T follicular helper cell (primary cell): ENCODE measurements around the gene PCDHB8.
"Not testable (repeated sequence)": the region's sequence is repeated elsewhere in the genome, so short reads cannot be mapped to it uniquely, and the experiment has no call there.

Experiments used
- DNase-seq: peaks from one replicate; pipeline ENCODE4 v3.0.0-alpha.2; 2020; ENCODE audit warnings: low read depth
- total RNA-seq, 2 experiments: gene quantifications; one replicate each; lab custom pipeline; 2026; lab: John Stamatoyannopoulos, UW

The PCDHB8 gene
- total RNA-seq, result 0 reads per million in 2 experiments

DNA sequence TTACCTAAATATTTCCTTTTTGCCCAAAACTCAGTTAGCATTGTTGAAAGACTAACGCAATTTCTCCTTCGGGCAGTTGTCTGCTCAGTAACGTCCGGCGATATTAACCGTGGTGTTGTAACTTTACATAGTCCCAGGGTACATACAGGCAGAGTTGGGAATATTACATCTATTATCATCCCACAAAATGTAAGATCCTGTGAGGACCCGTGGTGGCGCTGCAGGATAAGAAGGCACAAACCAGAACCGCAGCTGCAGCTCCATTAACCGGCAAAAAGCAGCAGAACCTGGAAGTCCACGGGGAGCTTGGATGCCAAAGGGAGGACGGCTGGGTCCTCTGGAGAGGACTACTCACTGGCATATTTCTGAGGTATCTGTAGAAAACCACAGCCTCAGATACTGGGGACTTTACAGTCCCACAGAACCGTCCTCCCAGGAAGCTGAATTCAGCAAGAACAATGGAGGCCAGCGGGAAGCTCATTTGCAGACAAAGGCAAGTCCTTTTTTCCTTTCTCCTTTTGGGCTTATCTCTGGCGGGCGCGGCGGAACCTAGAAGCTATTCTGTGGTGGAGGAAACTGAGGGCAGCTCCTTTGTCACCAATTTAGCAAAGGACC, at the start of gene PCDHB8:
PCDHB8 (plus strand) TSS at position 214 of the 615 bp plus-strand sequence; CDS start at position 459, 245 bp downstream.
- DNase-seq, result not testable (repeated sequence)

DNA sequence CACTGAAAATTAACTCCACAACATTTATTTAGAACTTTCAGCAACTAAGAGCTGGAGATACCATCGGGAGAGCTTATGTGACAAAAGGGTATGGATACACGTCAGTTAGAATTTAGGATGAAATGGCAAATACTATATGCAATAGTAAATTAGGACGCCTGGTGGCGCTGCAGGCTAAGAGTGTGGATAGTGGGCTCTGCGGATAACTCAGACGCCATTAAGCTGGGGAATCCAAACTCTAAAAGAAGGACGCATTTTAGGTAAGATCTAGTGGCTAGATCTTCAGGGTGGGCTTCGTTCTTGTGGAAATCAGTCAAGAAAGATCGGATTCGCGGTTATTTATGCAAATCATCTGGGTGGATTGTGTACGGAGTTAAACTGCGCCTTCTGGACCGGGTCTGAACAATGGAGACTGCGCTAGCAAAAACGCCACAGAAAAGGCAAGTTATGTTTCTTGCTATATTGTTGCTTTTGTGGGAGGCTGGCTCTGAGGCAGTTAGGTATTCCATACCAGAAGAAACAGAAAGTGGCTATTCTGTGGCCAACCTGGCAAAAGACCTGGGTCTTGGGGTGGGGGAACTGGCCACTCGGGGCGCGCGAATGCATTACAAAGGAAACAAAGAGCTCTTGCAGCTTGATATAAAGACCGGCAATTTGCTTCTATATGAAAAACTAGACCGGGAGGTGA, 42.4 kb upstream of the PCDHB8 start, which contains the start of gene PCDHB5:
PCDHB5 (plus strand) TSS at position 177 of the 688 bp plus-strand sequence; CDS start at position 406, 229 bp downstream.
- no peak for DNase-seq

DNA sequence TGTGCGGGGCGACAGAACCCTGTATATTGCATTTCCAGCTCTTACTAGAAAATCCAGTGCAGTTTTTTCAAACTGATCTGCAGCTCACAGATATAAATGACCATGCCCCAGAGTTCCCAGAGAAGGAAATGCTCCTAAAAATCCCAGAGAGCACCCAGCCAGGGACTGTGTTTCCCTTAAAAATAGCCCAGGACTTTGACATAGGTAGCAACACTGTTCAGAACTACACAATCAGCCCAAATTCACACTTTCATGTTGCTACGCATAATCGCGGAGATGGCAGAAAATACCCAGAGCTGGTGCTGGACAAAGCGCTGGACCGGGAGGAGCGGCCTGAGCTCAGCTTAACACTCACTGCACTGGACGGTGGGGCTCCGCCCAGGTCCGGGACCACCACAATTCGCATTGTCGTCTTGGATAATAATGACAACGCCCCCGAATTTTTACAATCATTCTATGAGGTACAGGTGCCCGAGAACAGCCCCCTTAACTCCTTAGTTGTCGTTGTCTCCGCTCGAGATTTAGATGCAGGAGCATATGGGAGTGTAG, 41.8 kb upstream of the PCDHB8 start:
- no peak for DNase-seq

DNA sequence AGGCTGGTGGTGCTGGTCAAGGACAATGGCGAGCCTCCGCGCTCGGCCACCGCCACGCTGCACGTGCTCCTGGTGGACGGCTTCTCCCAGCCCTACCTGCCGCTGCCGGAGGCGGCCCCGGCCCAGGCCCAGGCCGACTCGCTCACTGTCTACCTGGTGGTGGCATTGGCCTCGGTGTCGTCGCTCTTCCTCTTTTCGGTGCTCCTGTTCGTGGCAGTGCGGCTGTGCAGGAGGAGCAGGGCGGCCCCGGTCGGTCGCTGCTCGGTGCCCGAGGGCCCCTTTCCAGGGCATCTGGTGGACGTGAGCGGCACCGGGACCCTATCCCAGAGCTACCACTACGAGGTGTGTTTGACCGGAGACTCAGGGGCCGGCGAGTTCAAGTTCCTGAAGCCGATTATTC, 40.2 kb upstream of the PCDHB8 start:
- DNase-seq, result not testable (repeated sequence)

DNA sequence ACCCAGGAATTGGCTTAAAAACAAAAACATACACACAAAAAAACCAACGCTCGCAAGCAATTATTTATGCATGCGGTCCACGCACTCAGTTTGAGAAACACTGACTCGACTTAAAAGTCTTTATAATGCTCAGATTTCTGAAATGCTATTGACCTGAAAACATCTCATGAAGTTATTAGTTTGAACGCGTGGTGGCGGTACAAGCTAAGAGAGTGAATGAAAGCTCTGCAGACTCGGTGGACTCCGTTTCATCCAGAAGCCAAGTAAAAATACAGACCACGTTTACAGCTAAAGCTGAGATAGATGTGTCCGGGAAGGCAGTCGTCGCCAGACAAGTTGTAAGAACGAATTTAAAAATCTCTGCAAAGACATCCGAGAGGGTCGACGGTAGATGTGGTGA, 27.8 kb upstream of the PCDHB8 start, which contains the start of gene PCDHB6:
PCDHB6 (plus strand) TSS at position 246 of the 400 bp plus-strand sequence. CDS start 201 bp downstream, outside the sequence.
- no peak for DNase-seq

DNA sequence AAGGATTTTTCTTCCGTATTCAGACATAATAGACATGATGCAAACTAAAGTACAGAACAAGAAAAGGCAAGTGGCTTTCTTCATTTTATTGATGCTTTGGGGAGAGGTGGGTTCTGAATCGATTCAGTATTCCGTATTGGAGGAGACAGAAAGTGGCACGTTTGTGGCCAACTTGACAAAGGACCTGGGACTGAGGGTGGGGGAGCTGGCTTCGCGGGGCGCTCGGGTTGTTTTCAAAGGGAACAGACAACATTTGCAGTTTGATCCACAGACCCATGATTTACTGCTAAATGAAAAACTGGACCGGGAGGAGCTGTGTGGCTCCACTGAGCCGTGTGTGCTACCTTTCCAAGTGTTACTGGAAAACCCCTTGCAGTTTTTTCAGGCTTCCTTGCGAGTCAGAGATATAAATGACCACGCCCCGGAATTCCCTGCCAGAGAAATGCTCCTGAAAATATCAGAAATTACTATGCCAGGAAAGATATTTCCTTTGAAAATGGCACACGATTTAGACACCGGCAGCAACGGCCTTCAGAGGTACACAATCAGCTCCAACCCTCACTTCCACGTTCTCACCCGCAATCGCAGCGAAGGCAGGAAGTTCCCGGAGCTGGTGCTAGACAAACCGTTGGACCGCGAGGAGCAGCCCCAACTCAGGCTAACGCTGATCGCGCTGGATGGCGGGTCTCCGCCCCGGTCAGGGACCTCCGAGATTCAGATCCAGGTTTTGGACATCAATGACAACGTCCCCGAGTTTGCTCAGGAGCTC, 27.2 kb upstream of the PCDHB8 start:
- no peak for DNase-seq

DNA sequence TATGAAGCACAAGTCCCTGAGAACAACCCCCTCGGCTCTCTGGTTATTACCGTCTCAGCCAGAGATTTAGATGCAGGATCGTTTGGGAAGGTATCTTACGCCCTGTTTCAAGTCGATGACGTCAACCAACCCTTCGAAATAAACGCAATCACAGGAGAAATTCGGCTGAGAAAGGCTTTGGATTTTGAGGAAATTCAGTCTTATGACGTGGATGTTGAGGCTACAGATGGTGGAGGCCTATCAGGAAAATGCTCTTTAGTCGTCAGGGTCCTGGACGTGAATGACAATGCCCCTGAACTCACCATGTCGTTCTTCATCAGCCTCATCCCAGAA, 26.6 kb upstream of the PCDHB8 start:
- no peak for DNase-seq

DNA sequence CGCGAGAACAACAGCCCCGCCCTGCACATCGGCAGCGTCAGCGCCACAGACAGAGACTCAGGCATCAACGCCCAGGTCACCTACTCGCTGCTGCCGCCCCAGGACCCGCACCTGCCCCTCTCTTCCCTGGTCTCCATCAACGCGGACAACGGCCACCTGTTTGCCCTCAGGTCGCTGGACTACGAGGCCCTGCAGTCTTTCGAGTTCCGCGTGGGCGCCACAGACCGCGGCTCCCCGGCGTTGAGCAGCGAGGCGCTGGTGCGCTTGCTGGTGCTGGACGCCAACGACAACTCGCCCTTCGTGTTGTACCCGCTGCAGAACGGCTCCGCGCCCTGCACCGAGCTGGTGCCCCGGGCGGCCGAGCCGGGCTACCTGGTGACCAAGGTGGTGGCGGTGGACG, 26.0 kb upstream of the PCDHB8 start:
- DNase-seq, result not testable (repeated sequence)

DNA sequence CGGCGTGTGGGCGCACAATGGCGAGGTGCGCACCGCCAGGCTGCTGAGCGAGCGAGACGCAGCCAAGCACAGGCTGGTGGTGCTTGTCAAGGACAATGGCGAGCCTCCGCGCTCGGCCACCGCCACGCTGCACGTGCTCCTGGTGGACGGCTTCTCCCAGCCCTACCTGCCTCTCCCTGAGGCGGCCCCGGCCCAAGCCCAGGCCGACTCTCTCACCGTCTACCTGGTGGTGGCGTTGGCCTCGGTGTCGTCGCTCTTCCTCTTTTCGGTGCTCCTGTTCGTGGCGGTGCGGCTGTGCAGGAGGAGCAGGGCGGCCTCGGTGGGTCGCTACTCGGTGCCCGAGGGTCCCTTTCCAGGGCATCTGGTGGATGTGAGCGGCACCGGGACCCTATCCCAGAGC, 25.5 kb upstream of the PCDHB8 start:
- not testable (repeated sequence) for DNase-seq

DNA sequence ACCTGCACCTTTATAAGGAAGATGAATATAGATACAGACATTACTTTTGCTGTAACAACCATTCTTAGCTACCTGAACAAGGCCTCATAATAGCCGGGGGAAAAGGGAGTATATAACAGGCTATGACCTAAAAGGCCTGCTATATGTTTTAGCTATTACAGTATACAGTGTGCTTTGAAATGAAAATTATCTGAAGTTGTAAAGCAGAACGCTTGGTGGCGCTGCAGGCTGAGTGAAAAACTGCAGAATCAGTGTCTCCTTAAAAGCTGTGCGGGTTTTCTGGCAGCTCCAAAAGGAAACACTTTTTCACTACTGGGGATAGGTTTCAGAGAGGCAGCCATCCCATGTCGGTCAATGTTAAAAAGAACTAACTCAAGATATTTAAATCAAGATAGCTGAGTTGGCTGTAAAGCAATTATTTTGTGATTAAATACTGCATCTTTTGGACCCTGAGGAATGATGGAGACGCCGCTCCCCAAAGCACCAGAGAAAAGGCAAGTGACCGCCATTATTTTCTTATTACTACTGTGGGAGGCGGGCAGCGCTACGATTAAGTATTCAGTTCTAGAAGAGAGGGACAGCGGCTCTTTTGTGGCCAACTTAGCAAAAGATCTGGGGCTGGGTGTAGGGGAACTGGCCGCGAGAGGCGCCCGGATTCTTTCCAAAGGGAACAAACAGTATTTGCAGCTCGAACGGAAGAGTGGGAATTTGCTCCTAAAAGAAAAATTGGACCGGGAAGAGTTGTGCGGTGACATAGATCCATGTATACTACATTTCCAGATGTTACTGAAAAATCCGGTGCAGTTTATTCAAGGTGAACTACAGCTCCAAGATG, 21.8 kb upstream of the PCDHB8 start:
- DNase-seq, result no peak

DNA sequence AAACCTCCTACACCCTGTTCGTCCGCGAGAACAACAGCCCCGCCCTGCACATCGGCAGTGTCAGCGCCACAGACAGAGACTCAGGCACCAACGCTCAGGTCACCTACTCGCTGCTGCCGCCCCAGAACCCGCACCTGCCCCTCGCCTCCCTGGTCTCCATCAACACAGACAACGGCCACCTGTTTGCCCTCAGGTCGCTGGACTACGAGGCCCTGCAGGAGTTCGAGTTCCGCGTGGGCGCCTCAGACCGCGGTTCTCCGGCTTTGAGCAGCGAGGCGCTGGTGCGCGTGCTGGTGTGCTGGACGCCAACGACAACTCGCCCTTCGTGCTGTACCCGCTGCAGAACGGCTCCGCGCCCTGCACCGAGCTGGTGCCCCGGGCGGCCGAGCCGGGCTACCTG, 20.2 kb upstream of the PCDHB8 start:
- not testable (repeated sequence) for DNase-seq

DNA sequence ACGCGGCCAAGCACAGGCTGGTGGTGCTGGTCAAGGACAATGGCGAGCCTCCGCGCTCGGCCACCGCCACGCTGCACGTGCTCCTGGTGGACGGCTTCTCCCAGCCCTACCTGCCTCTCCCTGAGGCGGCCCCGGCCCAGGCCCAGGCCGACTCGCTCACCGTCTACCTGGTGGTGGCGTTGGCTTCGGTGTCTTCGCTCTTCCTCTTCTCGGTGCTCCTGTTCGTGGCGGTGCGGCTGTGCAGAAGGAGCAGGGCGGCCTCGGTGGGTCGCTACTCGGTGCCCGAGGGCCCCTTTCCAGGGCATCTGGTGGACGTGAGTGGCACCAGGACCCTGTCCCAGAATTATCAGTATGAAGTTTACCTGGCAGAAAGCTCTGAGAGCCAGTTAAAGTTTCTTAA, 19.7 kb upstream of the PCDHB8 start:
- DNase-seq, result not testable (repeated sequence)

DNA sequence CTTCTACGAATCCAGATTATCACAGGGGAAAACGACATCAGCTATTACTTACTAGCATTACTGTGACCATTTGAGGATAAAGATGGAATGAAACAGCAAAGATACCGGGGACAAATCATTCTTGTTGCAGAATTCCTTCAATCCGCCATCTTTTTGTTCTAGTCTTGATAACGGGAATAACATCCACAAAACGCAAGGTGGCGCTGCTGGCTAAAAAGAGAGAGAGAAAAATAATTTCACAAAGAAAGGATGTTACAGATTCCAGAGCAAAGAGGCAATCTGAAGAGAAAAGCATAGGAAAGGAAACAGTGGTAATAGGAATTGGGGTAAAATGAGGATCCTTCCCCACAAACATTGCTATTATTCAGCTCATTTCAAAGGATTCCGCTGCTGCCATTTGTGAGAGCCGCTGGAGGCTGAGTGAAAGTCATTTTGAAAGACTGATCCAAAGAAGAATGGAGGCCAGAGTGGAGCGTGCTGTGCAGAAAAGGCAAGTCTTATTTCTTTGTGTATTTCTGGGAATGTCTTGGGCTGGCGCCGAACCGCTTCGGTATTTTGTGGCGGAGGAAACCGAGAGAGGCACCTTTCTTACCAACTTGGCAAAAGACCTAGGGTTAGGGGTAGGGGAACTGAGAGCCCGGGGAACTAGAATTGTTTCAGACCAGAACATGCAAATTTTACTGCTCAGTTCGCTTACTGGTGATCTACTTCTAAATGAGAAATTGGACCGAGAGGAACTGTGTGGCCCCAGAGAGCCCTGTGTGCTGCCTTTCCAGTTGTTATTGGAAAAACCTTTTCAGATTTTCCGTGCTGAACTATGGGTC, 5.0 kb upstream of the PCDHB8 start, which contains the start of gene PCDHB7:
PCDHB7 (plus strand) TSS at position 264 of the 824 bp plus-strand sequence; CDS start at position 456, 192 bp downstream.
- no peak for DNase-seq

DNA sequence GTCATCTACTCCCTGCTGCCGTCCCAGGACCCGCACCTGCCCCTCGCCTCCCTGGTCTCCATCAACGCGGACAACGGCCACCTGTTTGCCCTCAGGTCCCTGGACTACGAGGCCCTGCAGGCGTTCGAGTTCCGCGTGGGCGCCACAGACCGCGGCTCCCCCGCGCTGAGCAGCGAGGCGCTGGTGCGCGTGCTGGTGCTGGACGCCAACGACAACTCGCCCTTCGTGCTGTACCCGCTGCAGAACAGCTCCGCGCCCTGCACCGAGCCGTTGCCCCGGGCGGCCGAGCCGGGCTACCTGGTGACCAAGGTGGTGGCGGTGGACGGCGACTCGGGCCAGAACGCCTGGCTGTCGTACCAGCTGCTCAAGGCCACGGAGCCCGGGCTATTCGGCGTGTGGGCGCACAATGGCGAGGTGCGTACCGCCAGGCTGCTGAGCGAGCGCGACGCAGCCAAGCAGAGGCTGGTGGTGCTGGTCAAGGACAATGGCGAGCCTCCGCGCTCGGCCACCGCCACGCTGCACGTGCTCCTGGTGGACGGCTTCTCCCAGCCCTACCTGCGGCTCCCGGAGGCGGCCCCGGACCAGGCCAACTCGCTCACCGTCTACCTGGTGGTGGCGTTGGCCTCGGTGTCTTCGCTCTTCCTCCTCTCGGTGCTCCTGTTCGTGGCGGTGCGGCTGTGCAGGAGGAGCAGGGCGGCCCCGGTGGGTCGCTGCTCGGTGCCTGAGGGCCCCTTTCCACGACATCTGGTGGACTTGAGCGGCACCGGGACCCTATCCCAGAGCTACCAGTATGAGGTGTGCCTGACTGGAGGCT, 3.1 kb upstream of the PCDHB8 start:
- DNase-seq, result not testable (repeated sequence)

DNA sequence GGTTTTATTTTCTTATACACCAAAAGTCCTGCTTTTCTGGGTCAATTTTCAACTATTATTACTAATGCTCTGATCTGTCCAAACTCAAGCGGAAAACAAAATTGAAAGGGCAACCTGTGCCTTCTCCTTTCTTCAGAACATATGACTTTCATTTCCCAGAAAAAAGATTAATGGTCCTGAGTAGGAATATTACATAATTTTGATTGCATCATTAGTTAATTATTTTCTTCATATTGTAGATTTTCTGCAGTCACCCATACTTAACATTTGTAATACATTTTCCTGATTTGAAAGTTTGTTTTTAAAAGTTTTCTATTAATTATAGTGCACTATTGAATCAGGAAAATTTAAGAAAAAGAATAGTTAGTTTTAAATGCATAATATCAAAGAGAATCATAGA, 1.7 kb upstream of the PCDHB8 start:
- no peak for DNase-seq

DNA sequence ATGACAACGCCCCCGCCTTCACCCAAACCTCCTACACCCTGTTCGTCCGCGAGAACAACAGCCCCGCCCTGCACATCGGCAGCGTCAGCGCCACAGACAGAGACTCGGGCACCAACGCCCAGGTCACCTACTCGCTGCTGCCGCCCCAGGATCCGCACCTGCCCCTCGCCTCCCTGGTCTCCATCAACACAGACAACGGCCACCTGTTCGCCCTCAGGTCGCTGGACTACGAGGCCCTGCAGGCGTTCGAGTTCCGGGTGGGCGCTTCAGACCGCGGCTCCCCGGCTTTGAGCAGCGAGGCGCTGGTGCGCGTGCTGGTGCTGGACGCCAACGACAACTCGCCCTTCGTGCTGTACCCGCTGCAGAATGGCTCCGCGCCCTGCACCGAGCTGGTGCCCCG, 1.8 kb downstream of the PCDHB8 start:
- not testable (repeated sequence) for DNase-seq

DNA sequence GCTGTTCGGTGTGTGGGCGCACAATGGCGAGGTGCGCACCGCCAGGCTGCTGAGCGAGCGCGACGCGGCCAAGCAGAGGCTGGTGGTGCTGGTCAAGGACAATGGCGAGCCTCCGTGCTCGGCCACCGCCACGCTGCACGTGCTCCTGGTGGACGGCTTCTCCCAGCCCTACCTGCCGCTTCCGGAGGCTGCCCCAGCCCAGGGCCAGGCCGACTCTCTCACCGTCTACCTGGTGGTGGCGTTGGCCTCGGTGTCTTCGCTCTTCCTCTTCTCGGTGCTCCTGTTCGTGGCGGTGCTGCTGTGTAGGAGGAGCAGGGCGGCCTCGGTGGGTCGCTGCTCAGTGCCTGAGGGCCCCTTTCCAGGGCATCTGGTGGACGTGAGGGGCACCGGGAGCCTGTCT, 2.3 kb downstream of the PCDHB8 start:
- not testable (repeated sequence) for DNase-seq

DNA sequence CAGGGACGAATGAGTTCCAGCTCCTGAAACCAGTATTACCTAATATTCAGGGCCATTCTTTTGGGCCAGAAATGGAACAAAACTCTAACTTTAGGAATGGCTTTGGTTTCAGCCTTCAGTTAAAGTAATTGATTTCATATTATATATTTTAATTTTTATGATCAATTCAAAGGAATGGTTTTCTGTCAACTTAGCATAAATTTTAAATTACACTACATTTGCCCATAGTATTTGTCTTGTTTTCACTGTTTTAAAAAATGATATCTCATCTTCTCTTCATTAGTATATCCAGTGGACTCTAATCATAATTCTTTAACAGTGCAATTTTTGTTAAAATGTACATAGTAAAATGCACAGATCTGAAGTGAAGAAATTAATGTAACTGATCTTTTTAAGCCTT, 2.7 kb downstream of the PCDHB8 start:
- no peak for DNase-seq

DNA sequence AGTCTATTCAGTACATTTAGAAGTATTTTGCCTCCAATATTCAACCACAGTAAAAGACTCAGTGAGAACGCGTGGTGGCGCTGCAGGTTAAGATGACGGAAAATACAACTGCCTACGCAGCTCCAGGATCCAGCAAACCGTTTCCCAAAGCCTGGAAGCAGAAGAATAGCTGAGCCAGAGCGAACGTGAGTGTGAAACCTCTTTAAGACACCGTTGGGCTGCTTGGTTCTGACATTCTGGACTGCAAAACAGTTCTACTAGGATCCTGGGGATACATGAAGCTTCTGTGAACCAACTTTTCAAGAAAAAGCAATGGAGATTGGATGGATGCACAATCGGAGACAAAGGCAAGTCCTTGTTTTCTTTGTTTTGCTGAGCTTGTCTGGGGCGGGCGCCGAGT, 4.7 kb downstream of the PCDHB8 start, which contains the start of gene PCDHB16:
PCDHB16 (plus strand) TSS at position 140 of the 400 bp plus-strand sequence; CDS start at position 313, 173 bp downstream.
- DNase-seq, result no peak
